Measurements from ENCODE around the gene MYH15. TPM values are rescaled to one million over a fixed set of nuclear protein-coding genes. Genes with fewer than 3 reads are reported as not detected.

The MYH15 gene
- total and polyA plus RNA-seq, 10 of the 15 experiments (the other 5 are each of a cell fraction or from before 2014, with no cell fraction given): 0.05 to 0.27 (median 0.09) TPM; not detected in 1

DNA sequence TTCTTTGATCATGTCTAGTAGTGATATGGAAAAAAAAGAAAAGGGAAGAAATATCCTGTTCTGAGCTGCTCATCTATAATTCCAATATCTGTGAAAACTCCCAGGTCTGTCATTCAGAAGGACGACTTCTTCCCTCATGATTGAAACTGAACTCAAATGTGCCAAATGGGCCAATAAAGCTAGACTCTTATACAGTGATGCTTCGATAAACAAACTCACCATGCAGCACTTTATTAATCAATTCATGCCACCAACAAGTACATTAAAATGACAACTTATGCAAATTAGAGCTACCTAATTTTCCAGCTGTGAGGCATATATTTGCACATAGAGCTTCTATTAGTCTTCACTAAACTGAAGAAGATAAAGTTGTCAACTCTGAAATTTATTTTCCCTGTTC, 15.6 kb upstream of the MYH15 start:
- no peaks in the 10 kb centered on the region for H4K20me1 ChIP-seq (ENCODE audit: control insufficient read depth, insufficient read depth)
- intact Hi-C loops (cut with micrococcal nuclease; ENCODE audit: unreplicated experiment) (no loop called here), in situ Hi-C loops (cut with MboI) (no loop called here)
- SMC1A ChIA-PET (ENCODE audit: uncharacterized antibody, unreplicated experiment): interaction anchor here (1.5 kb wide), 2 partner anchors 14 to 78 kb away, joined by 3 to 4 read pairs; no protein-coding TSS in a partner anchor
- ATAC-seq (no peak), FAIRE-seq (no peak), DNase-seq (ENCODE audit: low read depth, low spot score) (no peak)
- RAD21 ChIA-PET (ENCODE audit: unreplicated experiment): no interaction called here
- 43% methylated on average over 2 of the region's 2 CpGs for WGBS (ENCODE audit: insufficient coverage, insufficient replicate concordance, low lambda C conversion rate, missing lambda C conversion rate)
- H2AFZ ChIP-seq (ENCODE audit: control insufficient read depth, low read depth, low read length): no peak overlapping the region
- POLR2A ChIA-PET: no interaction called here
- no peaks in the 10 kb centered on the region for H3K27me3 ChIP-seq (replicated peaks in 1 of 2; ENCODE audit: control insufficient read depth in 2 of 2, insufficient read depth in 2 of 2, low read length in 1 of 2)
- BruUV-seq (replicated peaks): no TSS peak
- H3K4me3 ChIP-seq: no peak overlapping the region
- CTCF ChIA-PET: interaction anchor here (1.2 to 1.9 kb wide), 3 partner anchors 8 to 37 kb away, joined by 3 to 6 read pairs (median 4); no protein-coding TSS in a partner anchor
- H3K27ac ChIP-seq (ENCODE audit: control insufficient read depth, insufficient read depth): no peak overlapping the region
- H3K4me2 ChIP-seq (ENCODE audit: control insufficient read depth, insufficient read depth): no peak overlapping the region
- no peak overlapping the region for H3K9ac ChIP-seq (ENCODE audit: control insufficient read depth, insufficient read depth, low read length)
- H3K79me2 ChIP-seq (ENCODE audit: control insufficient read depth, insufficient read depth, low read length): no peaks in the 10 kb centered on the region
- H3K36me3 ChIP-seq (ENCODE audit: control insufficient read depth in 2 of 2, insufficient read depth in 2 of 2, low read length in 1 of 2): no peaks in the 10 kb centered on the region
- H3K9me3 ChIP-seq (replicated peaks; ENCODE audit: control insufficient read depth, insufficient read depth, low read length): no peaks in the 10 kb centered on the region
- peaks cover 3% of the 10 kb centered on the region; the same call in 1 of the 2 replicates for H3K4me1 ChIP-seq (ENCODE audit: control insufficient read depth, insufficient read depth, low read length)
- TF ChIP-seq ATF7 (IDR thresholded peaks at IDR 0.05; ENCODE audit: low read depth) (no peak), SP1 (IDR thresholded peaks at IDR 0.05; ENCODE audit: low read depth, low read length) (no peak), CEBPB (IDR thresholded peaks at IDR 0.05; ENCODE audit: borderline replicate concordance in 1 of 2, low read depth in 2 of 2, low read length in 2 of 2) (no peak), ZBTB33 (IDR thresholded peaks at IDR 0.05) (no peak), WRNIP1 (IDR thresholded peaks at IDR 0.05; ENCODE audit: borderline replicate concordance, low read depth, low read length) (no peak), REST (IDR thresholded peaks at IDR 0.05; ENCODE audit: low read depth, low read length) (no peak), TAF1 (IDR thresholded peaks at IDR 0.05; ENCODE audit: borderline replicate concordance, low read depth, low read length) (no peak), SREBF1 (IDR thresholded peaks at IDR 0.05; ENCODE audit: low read length) (no peak), BRCA1 (IDR thresholded peaks at IDR 0.05; ENCODE audit: low read depth, low read length) (no peak), ZBTB40 (IDR thresholded peaks at IDR 0.05; ENCODE audit: borderline replicate concordance) (no peak), RUNX3 (IDR thresholded peaks at IDR 0.05; ENCODE audit: low read length) (no peak), SMAD1 (IDR thresholded peaks at IDR 0.05; ENCODE audit: low read depth, partially characterized antibody) (no peak)
- TF ChIP-seq, protein P1, sequence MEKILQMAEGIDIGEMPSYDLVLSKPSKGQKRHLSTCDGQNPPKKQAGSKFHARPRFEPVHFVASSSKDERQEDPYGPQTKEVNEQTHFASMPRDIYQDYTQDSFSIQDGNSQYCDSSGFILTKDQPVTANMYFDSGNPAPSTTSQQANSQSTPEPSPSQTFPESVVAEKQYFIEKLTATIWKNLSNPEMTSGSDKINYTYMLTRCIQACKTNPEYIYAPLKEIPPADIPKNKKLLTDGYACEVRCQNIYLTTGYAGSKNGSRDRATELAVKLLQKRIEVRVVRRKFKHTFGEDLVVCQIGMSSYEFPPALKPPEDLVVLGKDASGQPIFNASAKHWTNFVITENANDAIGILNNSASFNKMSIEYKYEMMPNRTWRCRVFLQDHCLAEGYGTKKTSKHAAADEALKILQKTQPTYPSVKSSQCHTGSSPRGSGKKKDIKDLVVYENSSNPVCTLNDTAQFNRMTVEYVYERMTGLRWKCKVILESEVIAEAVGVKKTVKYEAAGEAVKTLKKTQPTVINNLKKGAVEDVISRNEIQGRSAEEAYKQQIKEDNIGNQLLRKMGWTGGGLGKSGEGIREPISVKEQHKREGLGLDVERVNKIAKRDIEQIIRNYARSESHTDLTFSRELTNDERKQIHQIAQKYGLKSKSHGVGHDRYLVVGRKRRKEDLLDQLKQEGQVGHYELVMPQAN (conservative IDR thresholded peaks at IDR 0.05): no peak

Measured in GM12878 (cell line).